Measurements from ENCODE around the gene TMIGD3. TPM values are rescaled to one million over a fixed set of nuclear protein-coding genes. Genes with fewer than 3 reads are reported as not detected.

Gene TMIGD3
- total and polyA plus RNA-seq, 4 donors = 1.6 to 34.6 (median 4.1) TPM

DNA sequence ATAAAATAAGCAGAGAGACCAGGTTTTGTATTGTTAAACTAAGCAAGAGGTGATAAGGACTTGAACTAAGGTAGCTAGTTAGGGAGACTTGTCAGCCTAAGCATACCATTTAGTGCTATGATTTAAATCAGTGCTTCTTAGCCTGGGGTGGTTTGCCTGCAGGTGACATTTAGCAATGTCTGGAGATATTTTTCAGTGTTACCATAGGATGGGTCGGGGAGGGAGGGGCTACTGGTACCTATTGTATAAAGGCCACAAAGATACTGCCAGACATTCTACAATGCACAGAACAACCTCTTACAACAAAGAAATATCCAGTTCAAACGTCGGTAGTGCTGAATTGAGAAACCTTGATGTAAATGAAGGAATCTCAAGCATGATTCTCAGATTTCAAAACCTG is 50.9 kb downstream of the TMIGD3 start:
- 76 to 90% methylated on average over 3 of the region's 3 CpGs for WGBS, 2 donors

DNA sequence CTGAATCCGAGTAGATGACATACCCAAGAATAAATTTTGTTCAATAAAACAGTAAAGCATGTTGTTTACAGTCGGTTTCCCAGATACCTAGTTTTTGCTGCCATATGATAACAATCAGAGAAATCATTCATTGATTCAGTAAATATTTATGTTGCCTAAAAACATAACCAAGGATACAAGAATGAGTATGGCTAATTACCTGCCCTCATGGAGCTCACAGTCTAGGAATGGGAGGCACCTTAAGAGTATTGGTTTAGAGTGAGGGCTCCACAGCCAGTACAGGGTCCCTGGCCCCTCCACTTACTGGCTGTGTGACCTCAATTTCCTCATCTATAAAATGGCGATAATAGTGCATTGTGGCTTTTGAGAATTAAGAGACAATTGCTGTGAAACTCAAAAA is 53.2 kb downstream of the TMIGD3 start:
- DNase-seq (no peak), ATAC-seq (ENCODE audit: insufficient read depth, low FRiP score) (no peak)
- H3K4me3 ChIP-seq = peak overlapping the region; percentile 66
- peak overlapping the region; percentile 94 to 95 for H3K9ac ChIP-seq (ENCODE audit: insufficient read depth in 1 of 2, low read length in 2 of 2)
- H3K4me1 ChIP-seq (ENCODE audit: control insufficient read depth in 5 of 5, insufficient read depth in 5 of 5, low read length in 5 of 5) = peaks cover 2 to 37% (median 14%) of the 10 kb centered on the region in 5 donors
- peak overlapping the region in 1 of 2 donors; percentile 94 for H3K27ac ChIP-seq (ENCODE audit: low read depth in 1 of 2, low read length in 1 of 2)
- TF ChIP-seq, protein P1, sequence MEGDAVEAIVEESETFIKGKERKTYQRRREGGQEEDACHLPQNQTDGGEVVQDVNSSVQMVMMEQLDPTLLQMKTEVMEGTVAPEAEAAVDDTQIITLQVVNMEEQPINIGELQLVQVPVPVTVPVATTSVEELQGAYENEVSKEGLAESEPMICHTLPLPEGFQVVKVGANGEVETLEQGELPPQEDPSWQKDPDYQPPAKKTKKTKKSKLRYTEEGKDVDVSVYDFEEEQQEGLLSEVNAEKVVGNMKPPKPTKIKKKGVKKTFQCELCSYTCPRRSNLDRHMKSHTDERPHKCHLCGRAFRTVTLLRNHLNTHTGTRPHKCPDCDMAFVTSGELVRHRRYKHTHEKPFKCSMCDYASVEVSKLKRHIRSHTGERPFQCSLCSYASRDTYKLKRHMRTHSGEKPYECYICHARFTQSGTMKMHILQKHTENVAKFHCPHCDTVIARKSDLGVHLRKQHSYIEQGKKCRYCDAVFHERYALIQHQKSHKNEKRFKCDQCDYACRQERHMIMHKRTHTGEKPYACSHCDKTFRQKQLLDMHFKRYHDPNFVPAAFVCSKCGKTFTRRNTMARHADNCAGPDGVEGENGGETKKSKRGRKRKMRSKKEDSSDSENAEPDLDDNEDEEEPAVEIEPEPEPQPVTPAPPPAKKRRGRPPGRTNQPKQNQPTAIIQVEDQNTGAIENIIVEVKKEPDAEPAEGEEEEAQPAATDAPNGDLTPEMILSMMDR (IDR thresholded peaks at IDR 0.05; ENCODE audit: control extremely low read depth, extremely low read depth) = no peak
- WGBS, 2 donors = 52 to 59% methylated on average over 3 of the region's 3 CpGs
- H3K36me3 ChIP-seq (ENCODE audit: control insufficient read depth in 4 of 4, insufficient read depth in 4 of 4, low read length in 4 of 4) = peaks cover 12 to 18% (median 14%) of the 10 kb centered on the region in 4 donors
- no peaks in the 10 kb centered on the region for H3K9me3 ChIP-seq (ENCODE audit: control insufficient read depth in 4 of 4, insufficient read depth in 3 of 4, low read length in 3 of 4)
- H3K27me3 ChIP-seq (ENCODE audit: control insufficient read depth in 3 of 3, insufficient read depth in 3 of 3, low read length in 2 of 3) = no peaks in the 10 kb centered on the region

More for the DNA sequence above, 50.9 kb downstream of the TMIGD3 start:
- Histone ChIP-seq H3K4me1 (ENCODE audit: control insufficient read depth in 5 of 5, insufficient read depth in 5 of 5, low read length in 5 of 5) (peaks cover 2 to 37% (median 11%) of the 10 kb centered on the region in 5 donors), H3K9ac (ENCODE audit: insufficient read depth in 1 of 2, low read length in 2 of 2) (no peak overlapping the region), H3K9me3 (ENCODE audit: control insufficient read depth in 4 of 4, insufficient read depth in 3 of 4, low read length in 3 of 4) (no peaks in the 10 kb centered on the region), H3K4me3 (no peak overlapping the region), H3K36me3 (ENCODE audit: control insufficient read depth in 4 of 4, insufficient read depth in 4 of 4, low read length in 4 of 4) (peaks cover 9 to 20% (median 15%) of the 10 kb centered on the region in 4 donors), H3K27me3 (ENCODE audit: control insufficient read depth in 3 of 3, insufficient read depth in 3 of 3, low read length in 2 of 3) (no peaks in the 10 kb centered on the region), H3K27ac (ENCODE audit: low read depth in 1 of 2, low read length in 1 of 2) (no peak overlapping the region)
- ATAC-seq (ENCODE audit: insufficient read depth, low FRiP score) (no peak), DNase-seq (no peak)
- TF ChIP-seq, protein P1 (IDR thresholded peaks at IDR 0.05; ENCODE audit: control extremely low read depth, extremely low read depth) = no peak

DNA sequence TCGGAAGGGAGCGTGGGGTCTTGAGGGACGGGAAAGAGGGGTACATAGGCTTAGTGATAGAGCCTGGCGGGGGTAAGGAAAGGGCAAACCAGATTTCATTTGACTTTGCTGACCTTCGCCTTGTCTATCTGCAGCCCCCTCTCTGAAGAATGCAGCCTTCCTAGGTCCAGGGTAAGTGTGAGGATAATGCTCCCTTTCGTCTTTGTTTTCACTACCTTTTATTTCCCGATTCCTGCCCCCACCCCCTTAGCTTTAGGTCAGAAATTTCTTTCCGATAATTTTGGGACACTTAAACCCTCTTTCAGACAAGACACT is 53.8 kb downstream of the TMIGD3 start:
- peak overlapping the region; percentile 94 to 95 for H3K9ac ChIP-seq (ENCODE audit: insufficient read depth in 1 of 2, low read length in 2 of 2)
- 1% methylated on average over 8 of the region's 8 CpGs for WGBS, 2 donors
- ATAC-seq (ENCODE audit: insufficient read depth, low FRiP score) = no peak
- no peaks in the 10 kb centered on the region for H3K27me3 ChIP-seq (ENCODE audit: control insufficient read depth in 3 of 3, insufficient read depth in 3 of 3, low read length in 2 of 3)
- DNase-seq = no peak
- H3K4me3 ChIP-seq = peak overlapping the region; percentile 66
- H3K36me3 ChIP-seq (ENCODE audit: control insufficient read depth in 4 of 4, insufficient read depth in 4 of 4, low read length in 4 of 4) = peaks cover 12 to 15% (median 14%) of the 10 kb centered on the region in 4 donors
- no peaks in the 10 kb centered on the region for H3K9me3 ChIP-seq (ENCODE audit: control insufficient read depth in 4 of 4, insufficient read depth in 3 of 4, low read length in 3 of 4)
- peak overlapping the region; percentile 77 to 94 for H3K27ac ChIP-seq (ENCODE audit: low read depth in 1 of 2, low read length in 1 of 2)
- H3K4me1 ChIP-seq (ENCODE audit: control insufficient read depth in 5 of 5, insufficient read depth in 5 of 5, low read length in 5 of 5) = peaks cover 2 to 36% (median 14%) of the 10 kb centered on the region in 5 donors
- TF ChIP-seq, protein P1 (IDR thresholded peaks at IDR 0.05; ENCODE audit: control extremely low read depth, extremely low read depth) = no peak

Measured in lung (tissue), 12 donors.